NCI-H1092 treated with DMSO at 0.1 percent for 48 hours (cell line): ENCODE measurements around the gene TUBB1.

ENCODE experiments used
- DNase-seq: peaks from one replicate; lab custom pipeline; 2025; lab: John Stamatoyannopoulos, UW

TUBB1 gene

GRCh38 chr20:58990651-58991445 is 28.4 kb upstream of the TUBB1 start:
- no peak for DNase-seq

- DNase-seq: no peak
These were observed 27.5 kb upstream of the TUBB1 start for GRCh38 chr20:58991715-58992114.

- no peak for DNase-seq
These were observed 26.3 kb upstream of the TUBB1 start for GRCh38 chr20:58992911-58993310.

- DNase-seq: no peak
These were observed 25.6 kb upstream of the TUBB1 start for GRCh38 chr20:58993332-58994248.

- DNase-seq: no peak
These were observed 24.7 kb upstream of the TUBB1 start for GRCh38 chr20:58994390-58995159.

GRCh38 chr20:58995461-58996225 is 23.6 kb upstream of the TUBB1 start:
- DNase-seq: no peak

GRCh38 chr20:58996226-58996611 is 23.0 kb upstream of the TUBB1 start:
- DNase-seq: no peak

- DNase-seq: no peak
These were observed 22.0 kb upstream of the TUBB1 start for GRCh38 chr20:58997141-58997770.

- DNase-seq: no peak
These were observed 20.6 kb upstream of the TUBB1 start for GRCh38 chr20:58998656-58999055.

- no peak for DNase-seq
These were observed 18.9 kb upstream of the TUBB1 start for GRCh38 chr20:59000326-59000725.

- no peak for DNase-seq
These were observed 18.2 kb upstream of the TUBB1 start for GRCh38 chr20:59001068-59001448.

GRCh38 chr20:59001449-59002171 is 17.6 kb upstream of the TUBB1 start:
- no peak for DNase-seq

- DNase-seq: no peak
These were observed 16.8 kb upstream of the TUBB1 start for GRCh38 chr20:59002388-59002787.

GRCh38 chr20:59002874-59003399 is 16.3 kb upstream of the TUBB1 start:
- DNase-seq: no peak

- DNase-seq: no peak
These were observed 15.3 kb upstream of the TUBB1 start for GRCh38 chr20:59003836-59004492.

- DNase-seq: no peak
These were observed 14.8 kb upstream of the TUBB1 start for GRCh38 chr20:59004493-59004762.

GRCh38 chr20:59004763-59005522 is 14.3 kb upstream of the TUBB1 start:
- no peak for DNase-seq

GRCh38 chr20:59005523-59006166 is 13.6 kb upstream of the TUBB1 start:
- DNase-seq: no peak
